ENCODE results near the gene WDR27.

Gene WDR27

GRCh38 chr6:169677096-169677495 lies 24.7 kb downstream of the WDR27 start:
- no peak overlapping the region for H3K4me3 ChIP-seq (ENCODE audit: low read depth, low read length)
- TF ChIP-seq CTCF (IDR thresholded peaks at IDR 0.05; ENCODE audit: low read depth, low read length, missing control alignments) = no peak
- DNase-seq (ENCODE audit: low read depth) = no peak

GRCh38 chr6:169675011-169675410 lies 26.8 kb downstream of the WDR27 start:
- no peak for TF ChIP-seq CTCF (IDR thresholded peaks at IDR 0.05; ENCODE audit: low read depth, low read length, missing control alignments)
- no peak overlapping the region for H3K4me3 ChIP-seq (ENCODE audit: low read depth, low read length)
- no peak for DNase-seq (ENCODE audit: low read depth)

- no peak for TF ChIP-seq CTCF (IDR thresholded peaks at IDR 0.05; ENCODE audit: low read depth, low read length, missing control alignments)
- no peak for DNase-seq (ENCODE audit: low read depth)
- no peak overlapping the region for H3K4me3 ChIP-seq (ENCODE audit: low read depth, low read length)
Measured at GRCh38 chr6:169671563-169671962, 30.3 kb downstream of the WDR27 start.

- DNase-seq (ENCODE audit: low read depth) = no peak
- no peak for TF ChIP-seq CTCF (IDR thresholded peaks at IDR 0.05; ENCODE audit: low read depth, low read length, missing control alignments)
- H3K4me3 ChIP-seq (ENCODE audit: low read depth, low read length) = no peak overlapping the region
Measured at GRCh38 chr6:169669889-169670288, 31.9 kb downstream of the WDR27 start.

- no peak for DNase-seq (ENCODE audit: low read depth)
- TF ChIP-seq CTCF (IDR thresholded peaks at IDR 0.05; ENCODE audit: low read depth, low read length, missing control alignments) = no peak
- no peak overlapping the region for H3K4me3 ChIP-seq (ENCODE audit: low read depth, low read length)
Measured at GRCh38 chr6:169669147-169669546, 32.7 kb downstream of the WDR27 start.

GRCh38 chr6:169668203-169668847 lies 33.5 kb downstream of the WDR27 start:
- no peak overlapping the region for H3K4me3 ChIP-seq (ENCODE audit: low read depth, low read length)
- DNase-seq (ENCODE audit: low read depth) = no peak
- no peak for TF ChIP-seq CTCF (IDR thresholded peaks at IDR 0.05; ENCODE audit: low read depth, low read length, missing control alignments)

- TF ChIP-seq CTCF (IDR thresholded peaks at IDR 0.05; ENCODE audit: low read depth, low read length, missing control alignments) = no peak
- DNase-seq (ENCODE audit: low read depth) = no peak
- no peak overlapping the region for H3K4me3 ChIP-seq (ENCODE audit: low read depth, low read length)
Measured at GRCh38 chr6:169667716-169668115, 34.1 kb downstream of the WDR27 start.
